ENCODE measurements around the gene KDM4F.

Gene KDM4F

DNA sequence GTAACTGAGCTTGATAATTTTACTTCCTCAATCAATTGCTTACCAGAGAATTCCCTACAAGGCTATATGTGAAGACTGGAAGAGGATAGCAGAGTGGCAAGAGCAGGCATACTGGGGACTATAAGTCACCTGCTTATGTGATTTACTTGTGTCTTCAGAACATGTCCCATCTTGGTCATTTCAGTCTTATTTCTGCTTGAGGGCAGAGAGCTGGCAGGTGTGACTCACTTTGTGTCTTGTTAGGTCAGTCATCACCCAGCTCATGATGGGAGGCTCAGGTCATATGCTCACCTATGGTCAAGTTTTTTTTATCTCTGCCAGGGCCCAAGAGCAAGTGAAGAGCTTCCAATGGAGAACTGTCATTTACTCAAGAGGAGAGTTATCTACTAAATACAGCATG, 23.7 kb downstream of the KDM4F start:
- TF ChIP-seq, protein P1, sequence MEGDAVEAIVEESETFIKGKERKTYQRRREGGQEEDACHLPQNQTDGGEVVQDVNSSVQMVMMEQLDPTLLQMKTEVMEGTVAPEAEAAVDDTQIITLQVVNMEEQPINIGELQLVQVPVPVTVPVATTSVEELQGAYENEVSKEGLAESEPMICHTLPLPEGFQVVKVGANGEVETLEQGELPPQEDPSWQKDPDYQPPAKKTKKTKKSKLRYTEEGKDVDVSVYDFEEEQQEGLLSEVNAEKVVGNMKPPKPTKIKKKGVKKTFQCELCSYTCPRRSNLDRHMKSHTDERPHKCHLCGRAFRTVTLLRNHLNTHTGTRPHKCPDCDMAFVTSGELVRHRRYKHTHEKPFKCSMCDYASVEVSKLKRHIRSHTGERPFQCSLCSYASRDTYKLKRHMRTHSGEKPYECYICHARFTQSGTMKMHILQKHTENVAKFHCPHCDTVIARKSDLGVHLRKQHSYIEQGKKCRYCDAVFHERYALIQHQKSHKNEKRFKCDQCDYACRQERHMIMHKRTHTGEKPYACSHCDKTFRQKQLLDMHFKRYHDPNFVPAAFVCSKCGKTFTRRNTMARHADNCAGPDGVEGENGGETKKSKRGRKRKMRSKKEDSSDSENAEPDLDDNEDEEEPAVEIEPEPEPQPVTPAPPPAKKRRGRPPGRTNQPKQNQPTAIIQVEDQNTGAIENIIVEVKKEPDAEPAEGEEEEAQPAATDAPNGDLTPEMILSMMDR (IDR thresholded peaks at IDR 0.05; ENCODE audit: insufficient read depth, low read depth, low read length, missing control alignments) = no peak
- DNase-seq (ENCODE audit: low read depth) = no peak
- H3K4me3 ChIP-seq (ENCODE audit: low read depth, low read length) = no peak overlapping the region

DNA sequence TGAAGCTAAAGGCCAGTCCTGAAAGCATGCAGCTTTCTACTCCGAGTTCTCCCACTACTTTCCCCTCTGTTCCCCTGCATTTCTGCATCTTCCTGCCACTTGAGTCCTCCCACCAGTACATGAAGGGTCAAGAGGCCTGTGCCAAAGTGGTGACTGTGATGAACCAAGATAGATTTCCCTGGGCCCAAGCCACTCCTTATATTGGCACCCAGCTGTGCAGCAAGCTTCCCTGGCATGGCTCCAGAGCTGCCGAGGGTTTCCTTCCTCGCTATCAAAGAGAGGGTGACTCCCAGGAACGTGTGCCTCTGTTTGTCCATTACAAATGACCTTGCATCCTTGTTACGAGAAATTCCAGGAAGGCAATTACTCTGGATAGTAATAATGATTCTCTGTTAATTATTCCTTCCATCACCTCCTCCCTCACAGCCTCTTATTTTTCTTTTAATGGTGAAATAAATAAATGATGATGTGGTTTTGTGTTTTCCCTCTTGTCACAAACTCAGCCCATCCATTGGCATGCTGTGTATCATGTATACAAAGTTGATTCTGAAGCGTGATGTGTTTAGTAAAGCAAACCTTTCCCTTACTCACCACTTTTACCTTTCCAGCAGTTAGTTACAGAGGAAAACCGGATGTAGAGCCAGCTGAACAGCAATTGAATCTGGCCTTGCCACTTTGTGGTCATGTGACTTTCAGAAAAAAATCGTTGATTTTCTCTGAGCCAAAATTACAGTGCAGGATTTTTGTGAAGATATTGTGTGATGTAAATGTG, 25.8 kb downstream of the KDM4F start:
- H3K4me3 ChIP-seq (ENCODE audit: low read depth, low read length) = no peak overlapping the region
- DNase-seq (ENCODE audit: low read depth) = no peak
- TF ChIP-seq, protein P1 (IDR thresholded peaks at IDR 0.05; ENCODE audit: insufficient read depth, low read depth, low read length, missing control alignments) = no peak

DNA sequence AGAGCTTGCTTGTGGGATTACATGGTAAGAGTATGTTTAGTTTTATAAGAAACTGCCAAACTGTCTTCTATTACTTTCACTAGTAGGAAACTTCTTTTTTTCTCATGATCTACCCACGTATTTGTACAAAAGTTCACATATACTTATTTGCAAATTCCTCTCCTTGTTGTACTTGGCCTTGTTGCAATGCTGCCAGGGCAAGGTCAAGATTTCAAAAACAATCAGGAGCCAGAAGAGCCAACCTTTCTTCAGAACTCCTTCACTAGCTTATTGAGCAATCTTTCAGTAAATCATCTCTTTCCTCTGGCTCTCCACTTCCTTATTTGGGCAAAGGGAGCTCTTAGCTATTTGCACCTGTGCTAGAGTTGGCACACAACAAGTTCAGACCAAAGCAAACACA, 27.2 kb downstream of the KDM4F start:
- TF ChIP-seq, protein P1 (IDR thresholded peaks at IDR 0.05; ENCODE audit: insufficient read depth, low read depth, low read length, missing control alignments) = no peak
- no peak for DNase-seq (ENCODE audit: low read depth)
- no peak overlapping the region for H3K4me3 ChIP-seq (ENCODE audit: low read depth, low read length)

DNA sequence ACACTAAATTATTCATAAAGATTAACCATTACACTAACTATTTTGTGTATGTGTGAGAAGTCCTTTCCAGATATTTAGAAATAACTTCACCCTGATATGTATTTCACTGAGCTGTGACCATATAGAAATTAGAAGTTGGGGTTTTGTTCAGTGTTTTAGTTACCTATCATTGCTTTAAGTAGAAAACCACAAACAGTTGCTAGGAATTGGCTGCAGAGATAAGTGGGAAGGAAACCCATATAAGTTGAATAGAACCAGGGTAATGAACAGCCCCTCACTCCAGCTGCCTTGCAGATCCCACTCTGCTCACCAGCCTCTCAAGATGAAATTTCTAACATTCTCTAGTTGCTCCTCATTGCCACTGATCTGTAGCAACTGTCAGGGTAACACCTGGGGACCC, 27.8 kb downstream of the KDM4F start:
- no peak for DNase-seq (ENCODE audit: low read depth)
- TF ChIP-seq, protein P1 (IDR thresholded peaks at IDR 0.05; ENCODE audit: insufficient read depth, low read depth, low read length, missing control alignments) = no peak
- H3K4me3 ChIP-seq (ENCODE audit: low read depth, low read length) = no peak overlapping the region

DNA sequence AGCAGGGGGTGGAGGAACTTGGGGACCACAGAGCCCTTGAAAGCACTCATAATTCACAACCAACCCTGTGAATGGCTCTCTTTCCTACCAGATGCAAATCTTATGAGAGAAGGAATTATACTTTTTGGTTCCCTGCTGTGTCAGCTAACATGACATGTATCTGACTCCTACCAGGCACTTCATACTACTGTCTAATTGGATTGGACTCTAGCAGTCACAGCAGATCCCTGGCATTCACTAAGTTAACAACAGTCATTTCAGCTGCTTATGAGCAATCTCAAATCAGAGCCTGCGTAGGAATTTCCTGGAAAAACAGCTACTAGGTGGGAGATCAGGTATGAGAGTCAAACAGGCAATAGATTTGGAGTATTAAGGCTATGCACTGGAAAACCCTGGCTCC, 29.3 kb downstream of the KDM4F start:
- H3K4me3 ChIP-seq (ENCODE audit: low read depth, low read length) = no peak overlapping the region
- TF ChIP-seq, protein P1 (IDR thresholded peaks at IDR 0.05; ENCODE audit: insufficient read depth, low read depth, low read length, missing control alignments) = no peak
- no peak for DNase-seq (ENCODE audit: low read depth)

DNA sequence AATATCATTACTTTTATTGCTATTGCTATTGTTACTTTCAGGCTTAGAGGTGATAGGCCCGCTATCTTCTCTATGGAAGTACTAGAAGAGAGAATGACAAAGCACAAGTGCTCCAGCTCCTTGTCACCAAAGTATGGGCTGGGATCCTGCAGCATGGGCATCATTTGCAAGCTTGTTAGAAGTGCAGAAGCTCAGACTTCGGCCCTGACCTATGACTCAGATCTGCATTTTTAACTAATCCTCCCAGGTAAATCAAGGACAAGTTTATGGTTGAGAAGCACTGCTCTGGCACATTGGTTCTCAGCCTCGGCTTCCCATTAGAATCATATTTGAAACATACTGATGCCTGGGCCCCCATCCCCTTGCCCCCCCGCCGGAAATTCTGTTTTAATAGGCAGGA, 31.8 kb downstream of the KDM4F start:
- no peak overlapping the region for H3K4me3 ChIP-seq (ENCODE audit: low read depth, low read length)
- TF ChIP-seq, protein P1 (IDR thresholded peaks at IDR 0.05; ENCODE audit: insufficient read depth, low read depth, low read length, missing control alignments) = no peak
- no peak for DNase-seq (ENCODE audit: low read depth)

DNA sequence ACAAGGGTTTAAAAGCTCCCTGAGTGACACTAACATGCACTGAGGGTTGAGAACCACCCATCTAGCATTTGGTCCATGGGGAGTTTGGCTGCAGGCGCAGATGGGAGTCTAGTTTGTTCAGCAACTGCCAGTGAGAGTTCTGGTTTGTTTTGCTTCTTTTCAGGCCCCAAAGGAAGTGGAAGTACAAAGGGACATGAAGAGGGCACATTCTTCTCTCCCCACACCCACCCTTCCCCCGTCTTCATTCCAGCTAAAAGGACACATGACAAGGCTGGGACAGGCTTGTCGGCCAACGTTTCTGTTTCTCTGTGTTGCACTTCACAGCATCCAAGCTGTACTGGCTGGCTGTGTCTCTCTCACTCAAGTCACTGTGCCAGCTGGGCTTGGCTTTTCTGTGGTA, 32.2 kb downstream of the KDM4F start:
- TF ChIP-seq, protein P1 (IDR thresholded peaks at IDR 0.05; ENCODE audit: insufficient read depth, low read depth, low read length, missing control alignments) = no peak
- no peak for DNase-seq (ENCODE audit: low read depth)
- H3K4me3 ChIP-seq (ENCODE audit: low read depth, low read length) = no peak overlapping the region

Data from GM12865 (cell line).